ENCODE results near the gene TSSC4.

Gene TSSC4

GRCh38 chr11:2380807-2381350 is 19.7 kb upstream of the TSSC4 start:
- Histone ChIP-seq H3K9me3 (ENCODE audit: control insufficient read depth, insufficient read depth, low read length) (no peaks in the 10 kb centered on the region), H3K4me3 (ENCODE audit: low read depth, low read length) (no peak overlapping the region), H3K9ac (ENCODE audit: low read depth, low read length) (no peak overlapping the region), H3K36me3 (ENCODE audit: control insufficient read depth, insufficient read depth, low read length) (peaks cover 6% of the 10 kb centered on the region; the same call in 1 of the 2 replicates), H3K27ac (ENCODE audit: low read depth, low read length) (no peak overlapping the region), H3K27me3 (ENCODE audit: control insufficient read depth, insufficient read depth, low read length) (no peaks in the 10 kb centered on the region), H3K4me1 (ENCODE audit: control insufficient read depth, insufficient read depth, low read length) (peaks cover 5% of the 10 kb centered on the region; the same call in 1 of the 2 replicates)

GRCh38 chr11:2381494-2382128 is 18.9 kb upstream of the TSSC4 start:
- Histone ChIP-seq H3K4me1 (ENCODE audit: control insufficient read depth, insufficient read depth, low read length) (peaks cover 2% of the 10 kb centered on the region; the same call in 1 of the 2 replicates), H3K27ac (ENCODE audit: low read depth, low read length) (no peak overlapping the region), H3K9ac (ENCODE audit: low read depth, low read length) (no peak overlapping the region), H3K27me3 (ENCODE audit: control insufficient read depth, insufficient read depth, low read length) (no peaks in the 10 kb centered on the region), H3K9me3 (ENCODE audit: control insufficient read depth, insufficient read depth, low read length) (no peaks in the 10 kb centered on the region), H3K36me3 (ENCODE audit: control insufficient read depth, insufficient read depth, low read length) (peaks cover 6% of the 10 kb centered on the region; the same call in 1 of the 2 replicates), H3K4me3 (ENCODE audit: low read depth, low read length) (no peak overlapping the region)

- Histone ChIP-seq H3K4me3 (ENCODE audit: low read depth, low read length) (no peak overlapping the region), H3K4me1 (ENCODE audit: control insufficient read depth, insufficient read depth, low read length) (no peaks in the 10 kb centered on the region), H3K27me3 (ENCODE audit: control insufficient read depth, insufficient read depth, low read length) (no peaks in the 10 kb centered on the region), H3K36me3 (ENCODE audit: control insufficient read depth, insufficient read depth, low read length) (peaks cover 6% of the 10 kb centered on the region; the same call in 1 of the 2 replicates), H3K9ac (ENCODE audit: low read depth, low read length) (no peak overlapping the region), H3K27ac (ENCODE audit: low read depth, low read length) (no peak overlapping the region), H3K9me3 (ENCODE audit: control insufficient read depth, insufficient read depth, low read length) (no peaks in the 10 kb centered on the region)
Measured at GRCh38 chr11:2382129-2382517, 18.4 kb upstream of the TSSC4 start.

GRCh38 chr11:2382936-2383851 is 17.4 kb upstream of the TSSC4 start:
- Histone ChIP-seq H3K27ac (ENCODE audit: low read depth, low read length) (no peak overlapping the region), H3K9me3 (ENCODE audit: control insufficient read depth, insufficient read depth, low read length) (no peaks in the 10 kb centered on the region), H3K27me3 (ENCODE audit: control insufficient read depth, insufficient read depth, low read length) (no peaks in the 10 kb centered on the region), H3K9ac (ENCODE audit: low read depth, low read length) (no peak overlapping the region), H3K4me1 (ENCODE audit: control insufficient read depth, insufficient read depth, low read length) (no peaks in the 10 kb centered on the region), H3K36me3 (ENCODE audit: control insufficient read depth, insufficient read depth, low read length) (peaks cover 6% of the 10 kb centered on the region; the same call in 1 of the 2 replicates), H3K4me3 (ENCODE audit: low read depth, low read length) (no peak overlapping the region)

GRCh38 chr11:2383852-2384804 is 16.4 kb upstream of the TSSC4 start:
- H3K9me3 ChIP-seq (ENCODE audit: control insufficient read depth, insufficient read depth, low read length) = no peaks in the 10 kb centered on the region
- peaks cover 6% of the 10 kb centered on the region; the same call in 1 of the 2 replicates for H3K36me3 ChIP-seq (ENCODE audit: control insufficient read depth, insufficient read depth, low read length)
- no peaks in the 10 kb centered on the region for H3K4me1 ChIP-seq (ENCODE audit: control insufficient read depth, insufficient read depth, low read length)
- H3K9ac ChIP-seq (ENCODE audit: low read depth, low read length) = no peak overlapping the region
- H3K4me3 ChIP-seq (ENCODE audit: low read depth, low read length) = no peak overlapping the region
- H3K27ac ChIP-seq (ENCODE audit: low read depth, low read length) = no peak overlapping the region
- H3K27me3 ChIP-seq (ENCODE audit: control insufficient read depth, insufficient read depth, low read length) = no peaks in the 10 kb centered on the region

GRCh38 chr11:2385156-2386151 is 15.1 kb upstream of the TSSC4 start:
- H3K9me3 ChIP-seq (ENCODE audit: control insufficient read depth, insufficient read depth, low read length) = no peaks in the 10 kb centered on the region
- H3K4me3 ChIP-seq (ENCODE audit: low read depth, low read length) = no peak overlapping the region
- H3K36me3 ChIP-seq (ENCODE audit: control insufficient read depth, insufficient read depth, low read length) = peaks cover 9% of the 10 kb centered on the region; the same call in 1 of the 2 replicates
- no peak overlapping the region for H3K27ac ChIP-seq (ENCODE audit: low read depth, low read length)
- H3K4me1 ChIP-seq (ENCODE audit: control insufficient read depth, insufficient read depth, low read length) = peaks cover 6% of the 10 kb centered on the region; the same call in 1 of the 2 replicates
- H3K9ac ChIP-seq (ENCODE audit: low read depth, low read length) = no peak overlapping the region
- H3K27me3 ChIP-seq (ENCODE audit: control insufficient read depth, insufficient read depth, low read length) = no peaks in the 10 kb centered on the region

GRCh38 chr11:2386591-2386990 is 14.0 kb upstream of the TSSC4 start:
- H3K9me3 ChIP-seq (ENCODE audit: control insufficient read depth, insufficient read depth, low read length) = no peaks in the 10 kb centered on the region
- H3K27me3 ChIP-seq (ENCODE audit: control insufficient read depth, insufficient read depth, low read length) = no peaks in the 10 kb centered on the region
- H3K4me1 ChIP-seq (ENCODE audit: control insufficient read depth, insufficient read depth, low read length) = peaks cover 7% of the 10 kb centered on the region; the same call in 1 of the 2 replicates
- peaks cover 10% of the 10 kb centered on the region; the same call in 1 of the 2 replicates for H3K36me3 ChIP-seq (ENCODE audit: control insufficient read depth, insufficient read depth, low read length)
- H3K4me3 ChIP-seq (ENCODE audit: low read depth, low read length) = no peak overlapping the region
- H3K27ac ChIP-seq (ENCODE audit: low read depth, low read length) = no peak overlapping the region
- no peak overlapping the region for H3K9ac ChIP-seq (ENCODE audit: low read depth, low read length)

- peaks cover 7% of the 10 kb centered on the region; the same call in 1 of the 2 replicates for H3K4me1 ChIP-seq (ENCODE audit: control insufficient read depth, insufficient read depth, low read length)
Measured at GRCh38 chr11:2387266-2387987, 13.1 kb upstream of the TSSC4 start.

More at GRCh38 chr11:2387266-2387987, 13.1 kb upstream of the TSSC4 start:
- Histone ChIP-seq H3K9ac (ENCODE audit: low read depth, low read length) (no peak overlapping the region), H3K27ac (ENCODE audit: low read depth, low read length) (no peak overlapping the region), H3K27me3 (ENCODE audit: control insufficient read depth, insufficient read depth, low read length) (no peaks in the 10 kb centered on the region), H3K36me3 (ENCODE audit: control insufficient read depth, insufficient read depth, low read length) (peaks cover 16% of the 10 kb centered on the region; the same call in 1 of the 2 replicates), H3K9me3 (ENCODE audit: control insufficient read depth, insufficient read depth, low read length) (no peaks in the 10 kb centered on the region), H3K4me3 (ENCODE audit: low read depth, low read length) (no peak overlapping the region)

All from HUES48 (cell line).